Measurements from ENCODE around the gene BCAT1. TPM values are rescaled to one million over a fixed set of nuclear protein-coding genes. Genes with fewer than 3 reads are reported as not detected.

Gene BCAT1
- total RNA-seq, 1 experiment from 2014 or later, result 108 TPM

GRCh38 chr12:24767016-24767415, 181.9 kb downstream of the BCAT1 start:
- no peak for DNase-seq (ENCODE audit: low read depth)

- DNase-seq (ENCODE audit: low read depth), result no peak
Measured at GRCh38 chr12:24764712-24765111, 184.2 kb downstream of the BCAT1 start.

GRCh38 chr12:24760606-24761378, 188.1 kb downstream of the BCAT1 start:
- no peak for DNase-seq (ENCODE audit: low read depth)

- peak; percentile 30 for DNase-seq (ENCODE audit: low read depth)
Measured at GRCh38 chr12:24760162-24760561, 188.7 kb downstream of the BCAT1 start.

Other genes starting within 250 kb of the BCAT1 start
- gene DNAI7, start 246.1 kb upstream of the BCAT1 start, total RNA-seq (2014; rRNA removed; shearing (Covaris generic)), result 0.12 TPM in 1 of 2 replicates, not detected in the other
- 25.8 and 33.6 TPM in 2 replicates for gene ETFRF1, start 246.1 kb upstream of the BCAT1 start, total RNA-seq (2014; rRNA removed; shearing (Covaris generic))

All from RPMI7951 (cell line).